Activated CD8-positive, alpha-beta memory T cell treated with anti-CD3 and anti-CD28 coated beads for 1 hour (primary cell): ENCODE measurements around the gene PCAT6.
"Not testable (repeated sequence)": the region's sequence is repeated elsewhere in the genome, so short reads cannot be mapped to it uniquely, and the experiment has no call there.

Source experiments
- DNase-seq, 2 donors: peaks; one replicate each; pipeline ENCODE4 v3.0.0-alpha.2; 2020; ENCODE audit warnings: low read depth in 1 of 2; ENCODE audit errors: extremely low read depth in 1 of 2

Gene PCAT6

GRCh38 chr1:202806845-202807450 is 3.8 kb upstream of the PCAT6 start:
- peak in 1 of 2 donors; percentile 9 for DNase-seq

- DNase-seq = peak in 1 of 2 donors; percentile 25
These were observed 3.3 kb upstream of the PCAT6 start for GRCh38 chr1:202807451-202807925.

GRCh38 chr1:202807926-202808757 is 2.6 kb upstream of the PCAT6 start, which contains the start of gene KDM5B:
TSS of gene KDM5B (minus strand) at chr1:202808421. CDS start at chr1:202808305, 116 bp downstream.
- DNase-seq = peak; percentile 49 to 53

GRCh38 chr1:202809597-202810159 is 1.1 kb upstream of the PCAT6 start:
- DNase-seq = no peak

GRCh38 chr1:202810193-202810614 is 550 bp upstream of the PCAT6 start:
- no peak for DNase-seq

- DNase-seq = no peak
These were observed 782 bp downstream of the PCAT6 start for GRCh38 chr1:202811296-202812175.

GRCh38 chr1:202812176-202813026 is 1.6 kb downstream of the PCAT6 start:
- DNase-seq = no peak

- DNase-seq = no peak
These were observed 4.4 kb downstream of the PCAT6 start for GRCh38 chr1:202815120-202815519.

- DNase-seq = no peak
These were observed 8.1 kb downstream of the PCAT6 start for GRCh38 chr1:202818819-202819218.

- DNase-seq = no peak
These were observed 10.7 kb downstream of the PCAT6 start for GRCh38 chr1:202821467-202821866.

GRCh38 chr1:202825748-202826147 is 15.0 kb downstream of the PCAT6 start:
- DNase-seq = no peak

- DNase-seq = not testable (repeated sequence)
These were observed 18.5 kb downstream of the PCAT6 start for GRCh38 chr1:202829223-202829622.

GRCh38 chr1:202831906-202832305 is 21.2 kb downstream of the PCAT6 start:
- no peak for DNase-seq

GRCh38 chr1:202834771-202835547 is 24.2 kb downstream of the PCAT6 start:
- DNase-seq = no peak

GRCh38 chr1:202835548-202836072 is 24.9 kb downstream of the PCAT6 start:
- no peak for DNase-seq

- DNase-seq = no peak
These were observed 26.1 kb downstream of the PCAT6 start for GRCh38 chr1:202836623-202837403.

- DNase-seq = no peak
These were observed 27.1 kb downstream of the PCAT6 start for GRCh38 chr1:202837746-202838262.

- no peak for DNase-seq
These were observed 32.3 kb downstream of the PCAT6 start for GRCh38 chr1:202843081-202843480.
